Renal cortical epithelial cell (primary cell): ENCODE results near the gene TMEM269. TPM values are rescaled to one million over a fixed set of nuclear protein-coding genes. Genes with fewer than 3 reads are reported as not detected.

Experiments
- DNase-seq: peaks from one replicate; pipeline ENCODE4 v3.0.0-alpha.2; 2011; ENCODE audit warnings: low read depth
- total RNA-seq: library from RNA; depleted of rRNA; stranded (reverse); fragments of >200 nt; gene quantifications from 2 replicates; pipeline ENCODE4 v1.2.3, GENCODE V29; 2014

TMEM269 gene
- total RNA-seq, 1 donor from 2014 or later = not detected

DNA sequence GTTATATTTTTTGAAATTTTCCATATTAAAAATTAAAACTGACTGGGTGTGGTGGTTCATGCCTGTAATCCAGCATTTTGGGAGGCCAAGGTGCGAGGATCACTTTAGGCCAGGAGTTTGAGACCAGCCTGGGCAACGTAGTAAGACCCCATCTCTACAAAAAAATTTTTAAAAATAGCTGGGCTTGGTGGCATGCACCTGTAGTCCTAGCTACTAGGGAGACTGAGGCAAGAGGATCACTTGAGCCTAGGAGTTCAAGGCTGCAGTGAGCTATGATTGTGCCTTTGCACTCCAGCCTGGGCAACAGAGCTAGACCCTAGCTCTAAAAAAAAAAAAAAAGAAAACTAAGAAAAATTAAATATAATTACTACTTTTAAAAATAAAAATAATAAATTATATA lies 36.9 kb downstream of the TMEM269 start:
- no peak for DNase-seq

DNA sequence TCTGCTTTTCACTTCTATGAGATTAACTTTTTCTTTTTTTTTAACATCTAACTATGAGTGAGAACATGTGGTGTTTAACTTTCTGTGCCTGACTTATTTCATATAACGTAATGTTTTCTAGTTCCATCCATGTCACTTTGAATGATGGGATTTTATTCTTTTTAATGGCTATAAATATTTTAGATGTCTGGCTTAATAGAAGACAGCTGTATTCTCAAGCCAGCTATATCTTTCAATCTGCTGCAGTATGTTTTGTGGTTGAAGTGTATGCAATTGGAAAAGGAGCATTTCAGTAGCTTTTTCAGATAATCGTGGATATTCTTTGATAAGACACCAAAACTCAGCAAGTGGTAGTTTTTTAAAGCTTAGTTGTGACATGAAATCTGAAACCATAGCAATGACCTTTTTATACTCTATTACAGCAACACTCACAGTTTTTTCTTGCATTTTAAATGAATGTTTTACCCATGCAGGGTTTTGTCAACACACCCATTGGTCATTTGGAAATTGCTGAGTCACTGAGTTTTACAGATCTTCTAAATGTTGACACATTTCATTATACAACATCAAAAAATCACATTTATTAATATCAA lies 38.1 kb downstream of the TMEM269 start:
- DNase-seq = peak; percentile 72

DNA sequence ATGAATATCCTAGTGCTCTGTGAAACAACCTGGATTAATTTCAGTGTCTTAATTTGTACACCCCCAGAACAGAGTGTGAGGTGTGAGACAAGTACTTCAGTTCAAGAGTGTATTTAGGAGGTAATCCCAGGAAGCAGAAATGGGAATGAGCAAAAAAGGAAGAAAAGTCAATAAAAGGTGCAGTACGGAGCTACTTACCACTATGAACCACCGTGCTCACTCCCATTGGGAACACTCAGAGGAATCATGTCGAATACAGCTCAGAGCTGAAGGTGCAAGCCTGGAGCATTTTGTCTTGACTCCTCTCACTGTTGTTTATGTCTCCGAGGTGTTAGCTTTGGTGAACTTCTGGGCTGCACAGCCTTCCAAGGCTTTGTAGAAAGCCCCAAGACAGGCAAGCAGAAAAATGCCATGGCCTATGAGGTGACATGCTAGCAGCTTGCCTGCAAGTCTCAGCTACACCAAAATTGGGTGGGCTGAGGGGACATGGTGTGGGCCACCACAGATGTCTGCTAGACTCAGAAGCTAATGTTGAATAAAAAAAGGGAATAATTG lies 39.8 kb downstream of the TMEM269 start:
- no peak for DNase-seq

DNA sequence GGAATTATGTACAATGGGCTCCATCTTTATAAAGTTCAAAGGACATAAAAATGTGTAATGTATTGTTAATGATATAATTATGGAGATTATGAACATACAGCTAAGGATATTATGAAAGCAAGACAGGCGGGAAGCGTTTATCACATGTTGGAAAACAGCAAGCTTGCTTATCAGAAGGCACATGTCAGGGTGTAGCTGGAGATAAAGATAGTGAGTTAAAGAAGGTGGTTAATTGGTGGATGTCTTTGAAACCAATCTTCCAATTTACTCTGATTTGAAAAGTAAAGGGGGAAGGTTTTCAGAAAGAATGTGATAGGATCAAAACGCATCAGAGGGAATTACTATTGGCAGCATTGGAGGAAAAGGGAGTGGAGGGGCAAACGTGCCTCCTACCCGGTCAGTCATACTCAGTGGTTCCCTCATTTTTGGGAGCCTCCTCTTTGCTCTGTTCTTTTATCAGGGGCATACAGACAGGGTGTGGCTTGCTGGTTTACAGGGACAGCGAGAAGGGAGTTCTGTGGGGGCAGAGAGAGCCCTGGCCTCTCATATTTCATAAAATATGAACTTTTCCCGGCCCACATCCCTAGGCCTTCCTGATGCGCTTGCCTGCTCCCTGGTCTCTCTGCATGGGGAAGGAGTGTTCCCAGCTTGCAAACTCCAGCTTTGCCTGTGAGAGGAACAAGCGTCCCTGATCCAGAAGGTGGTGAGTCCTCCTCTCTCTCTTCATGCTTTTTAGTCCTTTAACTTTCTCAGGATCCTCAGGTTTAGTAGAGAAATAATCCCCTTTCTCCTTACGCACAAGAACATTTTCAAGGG lies 40.5 kb downstream of the TMEM269 start:
- DNase-seq = no peak

DNA sequence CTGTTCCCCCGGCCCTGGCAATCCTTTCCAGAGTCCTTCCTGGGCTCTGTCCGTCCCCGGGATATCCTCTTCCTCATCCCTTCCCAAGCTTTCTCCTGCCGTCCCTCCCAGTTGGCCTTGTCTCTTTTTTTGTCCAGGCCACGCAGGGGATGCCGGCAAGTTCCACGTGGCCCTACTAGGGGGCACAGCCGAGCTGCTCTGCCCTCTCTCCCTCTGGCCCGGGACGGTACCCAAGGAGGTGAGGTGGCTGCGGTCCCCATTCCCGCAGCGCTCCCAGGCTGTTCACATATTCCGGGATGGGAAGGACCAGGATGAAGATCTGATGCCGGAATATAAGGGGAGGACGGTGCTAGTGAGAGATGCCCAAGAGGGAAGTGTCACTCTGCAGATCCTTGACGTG lies 45.8 kb downstream of the TMEM269 start:
- no peak for DNase-seq

DNA sequence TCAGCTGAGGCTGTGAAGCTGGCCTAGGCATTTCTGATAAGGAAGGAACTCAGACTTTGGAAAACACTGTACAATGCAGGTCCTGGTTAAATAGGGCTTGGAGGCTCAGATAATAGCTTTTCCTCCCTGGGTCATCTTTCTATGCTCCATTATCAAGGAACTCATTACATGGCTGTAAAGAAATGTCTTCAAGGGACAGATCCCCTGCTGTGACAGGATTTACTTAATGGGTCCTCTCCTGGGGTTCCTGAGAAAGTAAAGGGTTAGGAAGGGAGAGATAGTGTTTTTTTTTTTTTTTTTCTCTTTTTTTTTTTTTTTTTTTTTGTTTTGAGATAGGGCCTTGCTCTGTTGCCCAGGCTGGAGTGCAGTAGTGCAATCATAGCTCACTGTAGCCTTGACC lies 46.5 kb downstream of the TMEM269 start:
- no peak for DNase-seq

DNA sequence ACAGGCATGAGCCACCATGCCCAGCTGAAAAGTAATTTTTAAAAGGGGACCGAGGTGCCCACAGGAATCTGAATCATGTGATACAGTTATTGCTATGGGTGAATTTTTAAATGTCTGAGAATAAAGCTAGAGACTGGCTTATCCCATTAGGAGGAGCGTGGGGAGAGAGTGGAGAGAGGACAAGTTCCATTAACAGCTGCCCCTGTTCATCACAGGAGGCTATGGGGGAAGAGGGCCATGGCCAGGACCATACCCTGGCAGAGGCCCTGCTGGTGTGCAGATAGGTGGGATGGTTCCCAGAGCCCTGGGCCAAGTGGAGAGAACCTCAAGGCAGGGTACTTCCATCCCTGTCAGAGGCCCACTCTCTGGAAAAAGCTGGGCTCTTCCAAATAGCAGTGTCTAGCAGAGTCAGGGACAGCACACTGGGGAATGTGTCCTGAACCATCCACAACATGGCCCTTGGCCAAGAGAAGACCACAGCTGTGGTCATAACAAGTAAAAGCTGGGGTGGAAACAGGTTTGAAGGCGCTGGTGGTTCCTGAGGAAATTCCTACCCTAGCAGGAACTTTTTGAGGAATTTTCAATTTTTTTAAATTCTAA lies 48.0 kb downstream of the TMEM269 start:
- no peak for DNase-seq

DNA sequence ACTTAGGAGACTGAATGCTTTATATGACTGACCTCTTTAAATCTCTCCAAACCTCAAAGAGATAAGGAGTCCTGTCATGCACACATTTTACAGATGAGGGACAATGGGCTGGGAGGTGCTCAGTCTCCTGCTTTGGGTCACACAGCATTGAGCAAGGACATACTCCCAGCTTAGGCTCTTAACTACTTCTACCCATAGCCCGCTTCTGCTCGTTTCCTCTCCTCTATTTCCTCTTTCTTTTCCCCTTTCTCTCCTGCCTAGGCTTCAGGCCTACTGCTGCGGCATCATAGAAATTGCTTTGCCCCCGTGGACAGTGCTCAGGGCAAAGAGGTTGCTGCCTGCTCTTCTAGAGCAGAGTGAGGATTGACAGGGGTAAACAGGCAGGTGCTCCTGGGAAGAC lies 49.2 kb downstream of the TMEM269 start:
- DNase-seq = no peak

DNA sequence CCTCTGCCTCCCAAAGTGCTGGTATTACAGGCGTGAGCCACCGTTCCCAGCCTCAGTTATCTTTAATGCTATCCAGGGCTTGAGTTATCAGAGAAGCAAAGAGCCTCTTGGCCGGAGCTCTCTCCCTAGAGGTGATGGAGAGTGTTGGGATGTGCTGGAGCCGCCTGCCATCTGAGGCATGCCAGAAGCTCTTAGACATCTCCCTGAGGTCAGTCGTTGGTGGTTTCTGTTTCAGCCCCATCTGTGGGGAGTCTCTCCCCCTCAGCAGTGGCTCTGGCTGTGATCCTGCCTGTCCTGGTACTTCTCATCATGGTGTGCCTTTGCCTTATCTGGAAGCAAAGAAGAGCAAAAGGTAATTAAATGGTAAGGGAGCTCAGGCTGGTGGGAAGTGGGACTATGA lies 50.0 kb downstream of the TMEM269 start:
- no peak for DNase-seq

DNA sequence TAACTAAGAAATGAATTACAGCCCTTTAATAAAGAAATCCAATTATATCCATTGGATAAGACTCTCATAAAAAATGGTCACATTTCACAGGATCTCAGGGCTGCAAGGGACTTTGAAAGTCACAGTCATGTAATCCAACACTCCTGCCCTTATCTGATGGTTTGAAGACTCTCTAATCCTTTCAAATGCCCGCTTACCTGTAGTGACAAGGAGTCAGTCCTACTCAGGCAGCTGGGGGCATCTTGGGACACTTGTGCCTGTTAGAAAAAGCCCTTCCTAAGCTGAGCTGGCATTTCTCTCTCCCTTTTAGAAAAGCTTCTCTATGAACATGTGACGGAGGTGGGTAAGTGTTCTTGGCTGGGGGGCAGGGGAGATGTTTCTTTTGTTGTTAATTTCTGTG lies 50.6 kb downstream of the TMEM269 start:
- DNase-seq = no peak

DNA sequence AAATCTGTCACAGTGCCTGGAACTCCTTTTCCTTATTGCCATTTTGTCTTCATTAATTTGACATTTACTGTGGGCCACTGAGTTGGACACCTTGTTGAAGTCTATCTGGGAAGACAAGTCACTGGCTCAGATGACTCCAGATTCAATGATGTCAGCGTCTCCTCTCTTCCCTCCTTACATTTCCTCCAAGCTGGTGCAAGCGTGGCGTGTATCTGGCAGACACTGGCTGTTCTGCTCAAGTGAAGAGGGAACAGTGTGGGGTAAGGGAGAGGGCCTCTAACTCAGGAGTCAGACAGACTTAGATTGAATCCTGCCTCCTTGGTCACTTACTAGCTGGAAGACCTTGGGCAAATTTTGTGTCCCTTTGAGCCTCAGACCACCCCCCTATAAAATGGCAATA lies 52.9 kb downstream of the TMEM269 start:
- DNase-seq = no peak

DNA sequence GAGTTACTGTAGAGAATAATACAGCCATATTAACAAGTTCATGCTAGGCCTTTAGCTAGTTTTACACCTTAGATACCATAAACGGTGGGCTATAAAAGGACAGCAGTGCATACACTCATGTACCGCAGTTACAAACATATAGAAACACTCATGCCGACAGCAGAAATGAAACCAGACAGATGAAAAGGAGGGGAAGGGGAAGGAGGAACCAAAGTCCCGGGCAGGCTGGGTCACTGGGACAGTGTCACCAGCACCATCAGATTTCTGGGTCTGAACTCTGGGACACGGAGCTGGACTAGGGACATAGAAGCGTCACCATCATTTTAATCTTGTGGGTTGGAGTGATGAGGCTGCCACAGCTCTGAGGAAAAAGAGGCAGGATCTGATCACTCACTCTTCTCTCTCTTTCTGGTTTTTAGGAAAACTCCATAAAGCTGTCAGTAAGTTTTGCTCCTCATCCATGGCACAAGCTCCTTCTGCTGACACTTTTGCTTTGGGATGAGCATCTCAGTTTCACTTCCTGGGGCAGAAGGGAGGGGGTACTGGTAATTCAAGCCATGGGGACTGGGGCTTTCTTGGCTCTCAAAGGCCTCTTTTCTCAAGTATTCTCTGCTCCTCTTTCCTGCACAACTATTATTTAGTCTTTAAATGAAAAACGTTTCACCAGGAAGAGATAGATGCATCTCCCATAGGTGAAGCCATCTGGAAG lies 53.8 kb downstream of the TMEM269 start:
- DNase-seq = no peak

DNA sequence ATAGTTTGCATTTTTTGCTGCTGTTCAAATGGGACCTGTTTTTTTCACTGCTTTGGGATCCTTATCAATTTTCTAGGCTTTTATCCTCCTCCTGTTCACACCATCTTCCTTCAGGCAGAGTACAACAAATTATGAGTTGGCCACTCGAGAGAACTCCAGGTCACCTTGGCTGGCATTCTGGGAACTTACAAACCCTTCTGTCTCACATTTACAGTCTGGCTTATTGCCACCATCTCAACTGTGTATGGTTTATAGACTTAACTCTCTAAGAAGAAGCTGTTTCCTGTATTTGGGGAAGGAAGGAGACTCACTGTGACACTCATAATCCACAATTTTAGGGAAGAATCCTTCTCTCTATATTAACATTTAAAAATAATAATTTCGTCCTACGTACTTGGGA lies 56.2 kb downstream of the TMEM269 start:
- DNase-seq = no peak

DNA sequence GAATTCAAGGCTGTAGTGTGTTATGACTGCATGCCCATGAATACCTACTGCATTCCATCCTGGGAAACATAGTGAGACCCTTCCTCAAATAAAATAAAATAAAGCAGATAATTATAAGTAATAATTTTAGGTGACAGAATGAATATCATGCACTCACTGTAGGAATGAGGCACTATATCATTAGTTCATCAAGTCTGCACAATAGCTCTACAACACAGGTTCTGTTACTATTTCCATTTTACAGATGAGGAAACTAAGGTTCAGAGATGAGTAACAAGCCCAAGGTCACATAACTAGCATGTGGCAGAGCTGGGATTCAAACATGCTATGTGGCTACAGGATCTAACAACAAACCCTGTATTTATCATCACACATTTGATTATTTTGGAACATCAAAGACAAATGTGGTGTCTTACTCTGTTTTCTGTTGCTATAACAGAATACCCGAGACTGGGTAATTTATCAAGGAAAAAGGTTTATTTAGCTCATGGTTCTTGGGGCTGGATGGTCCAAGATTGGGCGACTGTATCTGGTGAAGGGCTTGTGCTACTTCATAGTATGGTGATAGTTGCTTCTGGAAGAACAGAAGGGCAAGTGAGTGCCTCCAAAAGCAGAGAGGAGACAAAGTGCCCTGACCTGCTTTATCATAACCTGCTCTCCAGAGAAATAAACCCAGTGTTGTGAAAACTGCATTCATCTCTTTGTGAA lies 56.8 kb downstream of the TMEM269 start:
- no peak for DNase-seq

DNA sequence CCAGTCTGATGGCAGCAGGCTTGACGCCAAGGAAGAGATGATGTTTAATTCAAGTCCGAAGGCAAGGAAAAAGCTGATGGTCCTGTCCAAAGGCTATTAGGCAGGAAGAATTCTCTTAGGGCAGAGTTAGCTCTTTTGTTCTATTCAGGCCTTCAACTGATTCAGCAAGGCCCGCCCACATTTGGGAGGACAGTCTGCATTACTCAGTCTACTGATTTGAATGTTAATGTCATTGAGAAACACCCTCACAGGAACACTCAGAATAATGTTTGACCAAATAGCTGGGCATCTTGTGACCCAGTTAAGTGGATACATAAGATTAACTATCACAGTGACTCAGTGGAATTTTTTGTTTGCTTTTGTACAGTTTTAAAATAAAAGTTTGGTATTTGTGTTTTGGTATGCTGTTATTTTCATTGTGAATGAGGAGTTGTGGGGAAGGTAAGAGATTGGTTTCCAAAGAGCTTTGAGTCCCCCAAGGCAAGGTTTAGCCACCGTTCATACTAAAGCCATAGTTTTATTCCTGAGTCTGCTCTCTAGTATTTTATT lies 59.9 kb downstream of the TMEM269 start:
- DNase-seq = peak; percentile 92

DNA sequence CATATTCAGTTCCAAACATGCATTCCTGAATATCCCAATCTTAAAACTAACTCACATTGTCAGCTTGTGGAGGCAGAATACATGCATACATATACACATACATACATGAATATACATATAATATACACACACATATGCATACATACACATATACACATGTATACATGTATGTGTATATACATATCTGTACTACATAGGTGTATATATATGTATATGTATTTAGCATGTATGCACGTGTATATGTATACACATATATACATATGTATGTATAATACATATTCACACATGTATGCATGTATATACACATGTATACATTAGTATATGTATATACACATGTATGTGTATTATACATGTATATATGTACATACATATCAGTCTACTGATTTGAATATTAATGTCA lies 60.4 kb downstream of the TMEM269 start:
- DNase-seq = no peak

DNA sequence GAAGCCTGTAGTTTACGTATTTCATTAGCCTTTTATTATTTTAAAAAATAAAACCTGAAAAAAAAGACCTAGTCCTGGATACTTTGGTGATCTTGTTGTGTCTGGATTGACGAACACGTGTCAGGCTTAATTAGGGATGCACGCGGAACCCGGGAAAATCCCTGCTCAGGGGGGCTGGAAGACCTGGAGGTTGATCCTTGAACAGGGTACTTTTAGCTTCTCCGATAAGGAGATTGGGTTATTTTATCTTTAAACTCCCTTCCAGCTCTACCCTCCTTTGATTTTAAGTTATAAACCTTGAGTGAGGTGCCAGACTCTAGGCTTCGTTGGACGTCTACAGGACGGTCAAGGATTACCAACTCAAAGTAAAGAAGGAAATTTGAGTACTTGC lies 61.1 kb downstream of the TMEM269 start:
- no peak for DNase-seq

DNA sequence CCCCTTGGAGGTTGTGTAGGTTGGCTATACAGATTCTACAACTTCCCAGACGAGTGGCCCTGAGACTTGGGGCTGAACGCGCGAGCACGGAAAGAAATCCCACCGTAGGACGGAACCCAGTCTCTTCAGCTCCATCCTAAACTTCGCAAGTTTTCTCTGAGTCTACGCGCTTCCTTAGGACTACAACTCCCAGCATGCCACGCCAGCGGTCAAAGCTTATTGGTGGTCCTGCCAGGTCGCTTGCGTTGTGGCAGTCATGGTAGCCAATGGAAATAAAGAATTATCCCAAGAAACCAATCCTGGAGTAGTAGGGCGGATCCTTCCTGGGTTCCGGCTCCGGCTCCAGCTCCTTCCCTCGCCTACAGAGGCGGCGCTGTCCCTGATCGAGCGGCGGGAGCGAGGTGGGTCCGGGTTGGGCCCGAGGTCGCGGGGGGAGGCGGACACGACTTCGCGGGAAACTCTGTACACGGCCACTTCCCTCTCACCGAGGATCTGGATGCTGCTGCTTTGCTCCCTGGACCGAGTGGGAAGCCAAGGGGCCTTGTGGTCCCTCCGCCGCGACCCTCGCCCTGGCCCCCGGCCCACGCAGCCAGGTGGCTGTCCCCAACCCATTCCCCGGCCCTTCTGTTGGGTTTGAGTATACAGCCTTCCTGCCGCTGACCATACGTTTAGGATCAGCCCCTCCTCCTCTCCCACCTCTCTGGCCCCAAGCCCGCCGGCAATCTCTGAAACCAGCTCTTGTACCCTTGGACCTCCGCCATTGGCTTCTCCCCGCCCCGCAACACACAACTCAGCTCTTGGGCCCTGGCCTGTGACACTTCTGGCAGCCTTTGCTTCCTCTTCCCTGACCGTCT lies 61.7 kb downstream of the TMEM269 start, which contains the start of gene ZNF691:
ZNF691 (plus strand) TSS at position 357 of the 854 bp plus-strand sequence. CDS start 3,046 bp downstream, outside the sequence.
- DNase-seq = peak; percentile 97

DNA sequence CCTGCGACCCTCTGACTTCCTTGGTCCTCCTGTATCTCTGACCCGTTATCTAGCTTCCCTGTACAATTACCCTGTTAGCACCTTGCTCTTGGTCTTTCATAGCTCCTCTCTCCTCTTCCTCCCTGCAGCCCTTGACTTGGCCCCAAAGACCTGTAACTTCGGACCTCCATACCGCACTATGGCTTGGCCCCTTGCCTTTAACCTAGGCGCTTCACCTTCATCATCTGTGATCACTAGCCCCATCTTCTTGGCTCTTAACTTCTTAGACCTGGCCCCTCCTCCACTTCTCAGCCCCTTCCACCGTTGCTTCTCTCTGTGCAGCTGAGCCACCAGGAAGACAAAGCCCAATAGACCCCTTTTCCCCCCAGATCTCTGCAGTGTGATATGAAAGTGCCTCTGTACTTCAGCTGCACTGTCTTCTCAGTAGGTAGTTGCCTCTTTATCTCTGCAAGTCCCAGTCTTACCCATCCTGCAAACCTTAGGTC lies 62.4 kb downstream of the TMEM269 start:
- DNase-seq = no peak
